Stimulated activated CD8-positive, alpha-beta memory T cell treated with anti-CD3 and anti-CD28 coated beads, Interleukin-4, amount 100 ng/mL, for 4 hours (primary cell): ENCODE measurements around the gene AKR1C1.
"Not testable (repeated sequence)": the region's sequence is repeated elsewhere in the genome, so short reads cannot be mapped to it uniquely, and the experiment has no call there.

ENCODE experiments used
- DNase-seq, 2 donors: peaks; one replicate each; pipeline ENCODE4 v3.0.0-alpha.2; 2020; ENCODE audit warnings: low read depth in 2 of 2, low spot score in 1 of 2

Gene AKR1C1

GRCh38 chr10:4962876-4963814 lies at the start of gene AKR1C1:
Gene AKR1C1 (plus strand): TSS chr10:4963415. CDS start chr10:4963445, 30 bp downstream.
- DNase-seq, result not testable (repeated sequence)

- DNase-seq, result no peak
Observed at GRCh38 chr10:4914213-4914850, 48.9 kb upstream of the AKR1C1 start.

- DNase-seq, result no peak
Observed at GRCh38 chr10:4916086-4916716, 47.0 kb upstream of the AKR1C1 start.

GRCh38 chr10:4918236-4918635 lies 45.0 kb upstream of the AKR1C1 start:
- no peak for DNase-seq

- DNase-seq, result not testable (repeated sequence)
Observed at GRCh38 chr10:4924482-4924881, 38.7 kb upstream of the AKR1C1 start.

- DNase-seq, result no peak
Observed at GRCh38 chr10:4926400-4926799, 36.8 kb upstream of the AKR1C1 start.

GRCh38 chr10:4931587-4931986 lies 31.6 kb upstream of the AKR1C1 start:
- DNase-seq, result no peak

- no peak for DNase-seq
Observed at GRCh38 chr10:4934391-4934987, 28.7 kb upstream of the AKR1C1 start.

GRCh38 chr10:4937346-4937745 lies 25.9 kb upstream of the AKR1C1 start:
- no peak for DNase-seq

- DNase-seq, result no peak
Observed at GRCh38 chr10:4939224-4940072, 23.8 kb upstream of the AKR1C1 start.

GRCh38 chr10:4940073-4940428 lies 23.2 kb upstream of the AKR1C1 start:
- DNase-seq, result not testable (repeated sequence)

GRCh38 chr10:4940909-4941308 lies 22.3 kb upstream of the AKR1C1 start:
- not testable (repeated sequence) for DNase-seq

- DNase-seq, result no peak
Observed at GRCh38 chr10:4941540-4942330, 21.5 kb upstream of the AKR1C1 start.

- not testable (repeated sequence) for DNase-seq
Observed at GRCh38 chr10:4942931-4943330, 20.3 kb upstream of the AKR1C1 start.

GRCh38 chr10:4943416-4943815 lies 19.8 kb upstream of the AKR1C1 start:
- not testable (repeated sequence) for DNase-seq

- DNase-seq, result no peak
Observed at GRCh38 chr10:4943821-4944220, 19.4 kb upstream of the AKR1C1 start.

GRCh38 chr10:4944841-4945240 lies 18.4 kb upstream of the AKR1C1 start:
- DNase-seq, result no peak

GRCh38 chr10:4945766-4946717 lies 17.2 kb upstream of the AKR1C1 start:
- no peak for DNase-seq
